ENCODE measurements around the gene GMEB2. TPM values are rescaled to one million over a fixed set of nuclear protein-coding genes. Genes with fewer than 3 reads are reported as not detected.
"Not testable (repeated sequence)": the region's sequence is repeated elsewhere in the genome, so short reads cannot be mapped to it uniquely, and the experiment has no call there.

GMEB2 gene
- total RNA-seq, 1 experiment from 2014 or later: 19.6 TPM

DNA sequence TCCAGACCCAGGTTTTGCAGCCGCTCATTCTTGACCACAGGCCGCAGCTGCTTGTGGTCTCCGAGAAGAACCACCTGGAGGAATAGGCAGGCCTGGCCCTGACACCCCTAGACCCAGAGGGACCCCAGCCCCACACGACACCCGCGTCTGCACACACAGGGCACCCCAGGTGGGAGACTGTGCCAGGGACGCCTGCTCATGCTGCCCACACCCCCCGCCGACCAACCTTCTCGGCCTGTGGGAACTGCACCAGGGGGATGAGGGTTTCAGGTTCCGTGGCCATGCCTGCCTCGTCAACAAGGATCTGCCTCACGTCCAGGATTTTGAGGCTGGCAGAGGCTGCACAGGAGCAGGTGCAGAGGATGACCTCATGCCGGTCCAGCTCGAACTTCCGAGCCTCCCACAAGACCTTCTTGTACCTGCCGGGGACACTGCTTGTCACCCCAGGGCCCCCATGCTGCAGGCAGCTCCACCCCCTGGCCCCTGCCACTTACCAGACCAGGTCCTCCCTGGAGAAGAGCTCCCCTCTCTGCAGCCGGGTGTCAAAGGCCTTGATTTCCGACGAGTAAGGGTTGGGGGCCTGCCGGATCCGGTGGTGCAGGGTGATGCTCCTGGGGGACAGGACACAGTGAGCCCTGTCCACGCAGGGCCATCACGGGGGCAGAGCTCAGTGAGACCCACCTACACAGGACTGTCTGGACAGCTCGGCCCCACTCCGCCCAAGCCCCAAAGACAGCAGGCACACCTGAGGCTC, 65.9 kb downstream of the GMEB2 start:
- Mint-ChIP-seq H3K36me3 (ENCODE audit: insufficient read depth, unreplicated experiment) (no peaks in the 10 kb centered on the region), H3K4me1 (ENCODE audit: insufficient read depth, unreplicated experiment) (no peaks in the 10 kb centered on the region), H3K9me3 (ENCODE audit: unreplicated experiment) (no peaks in the 10 kb centered on the region), H3K4me3 (ENCODE audit: unreplicated experiment) (no peak overlapping the region), H3K27me3 (ENCODE audit: insufficient read depth, unreplicated experiment) (no peaks in the 10 kb centered on the region), H3K27ac (ENCODE audit: low read depth, unreplicated experiment) (no peak overlapping the region)
- intact Hi-C loops (cut with micrococcal nuclease): no loop called here
- ChIA-PET CTCF (interaction anchor here (0.7 kb wide), 1 partner anchor 13 kb away, joined by 3 read pairs; no protein-coding TSS in a partner anchor), POLR2A (interaction anchor here (0.6 kb wide), 1 partner anchor 305 kb away, joined by 3 read pairs; no protein-coding TSS in a partner anchor)
- no peak for DNase-seq (ENCODE audit: unreplicated experiment)
- TF ChIP-seq, protein P1, sequence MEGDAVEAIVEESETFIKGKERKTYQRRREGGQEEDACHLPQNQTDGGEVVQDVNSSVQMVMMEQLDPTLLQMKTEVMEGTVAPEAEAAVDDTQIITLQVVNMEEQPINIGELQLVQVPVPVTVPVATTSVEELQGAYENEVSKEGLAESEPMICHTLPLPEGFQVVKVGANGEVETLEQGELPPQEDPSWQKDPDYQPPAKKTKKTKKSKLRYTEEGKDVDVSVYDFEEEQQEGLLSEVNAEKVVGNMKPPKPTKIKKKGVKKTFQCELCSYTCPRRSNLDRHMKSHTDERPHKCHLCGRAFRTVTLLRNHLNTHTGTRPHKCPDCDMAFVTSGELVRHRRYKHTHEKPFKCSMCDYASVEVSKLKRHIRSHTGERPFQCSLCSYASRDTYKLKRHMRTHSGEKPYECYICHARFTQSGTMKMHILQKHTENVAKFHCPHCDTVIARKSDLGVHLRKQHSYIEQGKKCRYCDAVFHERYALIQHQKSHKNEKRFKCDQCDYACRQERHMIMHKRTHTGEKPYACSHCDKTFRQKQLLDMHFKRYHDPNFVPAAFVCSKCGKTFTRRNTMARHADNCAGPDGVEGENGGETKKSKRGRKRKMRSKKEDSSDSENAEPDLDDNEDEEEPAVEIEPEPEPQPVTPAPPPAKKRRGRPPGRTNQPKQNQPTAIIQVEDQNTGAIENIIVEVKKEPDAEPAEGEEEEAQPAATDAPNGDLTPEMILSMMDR (IDR thresholded peaks at IDR 0.05; ENCODE audit: unreplicated experiment): no peak
- BruUV-seq (replicated peaks): no TSS peak

DNA sequence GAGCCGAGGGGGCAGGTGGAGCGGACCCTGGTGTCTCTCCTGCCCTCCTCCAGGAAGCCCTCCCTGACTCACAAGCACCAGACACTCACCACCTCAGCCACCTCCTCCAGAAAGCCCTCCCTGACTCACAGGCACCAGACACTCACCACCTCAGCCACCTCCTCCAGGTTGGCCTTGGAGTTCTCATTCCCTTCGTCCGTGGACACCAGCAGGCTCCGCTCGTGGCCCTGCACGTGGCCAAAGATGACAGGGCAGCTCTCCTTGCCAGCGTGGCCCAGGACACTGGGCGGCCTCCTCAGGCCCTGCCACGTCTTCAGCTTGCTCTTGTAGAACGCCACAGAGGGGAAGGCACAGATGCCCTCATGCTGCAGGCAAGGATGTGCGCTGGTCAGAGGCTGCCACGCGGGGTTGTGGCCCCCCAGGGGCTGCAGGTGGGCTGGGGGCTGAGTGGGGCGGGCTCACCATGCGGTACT, 66.5 kb downstream of the GMEB2 start:
- Mint-ChIP-seq H3K4me3 (ENCODE audit: unreplicated experiment) (no peak overlapping the region), H3K4me1 (ENCODE audit: insufficient read depth, unreplicated experiment) (no peaks in the 10 kb centered on the region), H3K27ac (ENCODE audit: low read depth, unreplicated experiment) (no peak overlapping the region), H3K27me3 (ENCODE audit: insufficient read depth, unreplicated experiment) (no peaks in the 10 kb centered on the region), H3K36me3 (ENCODE audit: insufficient read depth, unreplicated experiment) (no peaks in the 10 kb centered on the region), H3K9me3 (ENCODE audit: unreplicated experiment) (no peaks in the 10 kb centered on the region)
- ChIA-PET CTCF (interaction anchor here (0.6 kb wide), 1 partner anchor 23 kb away, joined by 3 read pairs; no protein-coding TSS in a partner anchor), POLR2A (interaction anchor here (0.6 kb wide), 1 partner anchor 305 kb away, joined by 3 read pairs; no protein-coding TSS in a partner anchor)
- DNase-seq (ENCODE audit: unreplicated experiment): no peak
- TF ChIP-seq, protein P1 (IDR thresholded peaks at IDR 0.05; ENCODE audit: unreplicated experiment): no peak
- no TSS peak for BruUV-seq (replicated peaks)
- intact Hi-C loops (cut with micrococcal nuclease): no loop called here

DNA sequence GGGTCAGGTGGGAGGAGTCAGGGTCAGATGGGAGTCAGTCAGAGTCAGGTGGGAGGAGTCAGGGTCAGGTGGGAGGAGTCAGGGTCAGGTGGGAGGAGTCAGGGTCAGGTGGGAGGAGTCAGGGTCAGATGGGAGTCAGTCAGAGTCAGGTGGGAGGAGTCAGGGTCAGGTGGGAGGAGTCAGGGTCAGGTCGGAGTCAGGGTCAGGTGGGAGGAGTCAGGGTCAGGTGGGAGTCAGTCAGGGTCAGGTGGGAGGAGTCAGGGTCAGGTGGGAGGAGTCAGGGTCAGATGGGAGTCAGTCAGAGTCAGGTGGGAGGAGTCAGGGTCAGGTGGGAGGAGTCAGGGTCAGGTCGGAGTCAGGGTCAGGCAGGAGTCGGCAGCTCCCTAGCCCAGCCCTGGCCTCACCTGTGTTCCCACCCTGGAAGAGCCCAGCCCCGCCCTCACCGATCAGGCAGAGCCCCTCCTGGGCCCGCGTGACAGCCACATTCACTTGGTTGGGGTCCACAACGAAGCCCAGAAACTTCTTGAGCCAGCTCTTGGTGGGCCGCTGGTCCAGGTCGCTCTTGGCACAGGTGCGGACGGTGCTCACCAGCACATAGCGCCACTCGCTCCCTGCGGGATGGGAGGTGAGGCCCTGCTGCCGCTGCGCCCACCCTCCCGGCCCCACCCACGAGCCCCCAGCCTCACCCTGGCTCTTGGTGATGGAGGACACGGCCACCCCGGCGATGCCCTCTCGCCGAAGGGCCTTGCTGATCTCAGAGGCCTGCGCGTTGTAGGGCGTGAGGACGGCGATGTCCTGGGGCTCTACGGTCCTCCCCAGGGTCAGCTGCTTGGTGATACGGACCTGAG, 67.2 kb downstream of the GMEB2 start:
- H3K4me1 Mint-ChIP-seq (ENCODE audit: insufficient read depth, unreplicated experiment); H3K9me3 Mint-ChIP-seq (ENCODE audit: unreplicated experiment); H3K4me3 Mint-ChIP-seq (ENCODE audit: unreplicated experiment); H3K27me3 Mint-ChIP-seq (ENCODE audit: insufficient read depth, unreplicated experiment); BruUV-seq (replicated peaks); H3K27ac Mint-ChIP-seq (ENCODE audit: low read depth, unreplicated experiment); intact Hi-C loops (cut with micrococcal nuclease); DNase-seq (ENCODE audit: unreplicated experiment); H3K36me3 Mint-ChIP-seq (ENCODE audit: insufficient read depth, unreplicated experiment); POLR2A ChIA-PET: not testable (repeated sequence)
- CTCF ChIA-PET: interaction anchor here (0.6 kb wide), 1 partner anchor 22 kb away, joined by 3 read pairs; no protein-coding TSS in a partner anchor

DNA sequence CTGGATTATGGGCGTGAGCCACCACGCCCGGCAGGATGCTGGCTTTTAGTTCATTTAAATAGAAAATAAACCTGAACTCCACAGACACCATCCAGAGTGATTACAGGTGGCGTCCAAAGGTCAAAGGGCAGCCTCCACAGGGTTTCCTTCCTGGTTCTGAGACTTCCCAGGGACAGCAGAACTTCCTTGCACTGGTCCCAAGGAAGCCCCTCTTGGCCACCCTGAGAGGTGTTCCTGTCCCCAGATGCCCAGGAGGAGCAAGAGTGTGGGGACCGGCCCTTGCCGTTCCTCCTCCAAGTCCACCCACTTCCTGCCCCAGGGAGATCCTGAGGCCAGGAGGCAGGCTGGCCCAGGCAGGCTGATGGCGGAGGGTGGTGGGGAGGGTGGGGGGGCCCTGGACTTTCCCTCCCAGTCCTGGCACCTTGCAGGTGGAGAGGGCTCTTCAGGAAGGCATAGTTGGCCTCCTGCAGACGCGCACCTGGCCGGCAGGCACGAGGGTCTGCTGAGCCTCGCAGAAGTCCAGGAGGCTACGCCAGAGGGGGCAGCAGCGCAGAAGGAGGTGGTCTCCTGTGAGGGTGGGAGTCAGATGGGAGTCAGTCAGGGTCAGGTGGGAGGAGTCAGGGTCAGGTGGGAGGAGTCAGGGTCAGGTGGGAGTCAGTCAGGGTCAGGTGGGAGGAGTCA, 68.0 kb downstream of the GMEB2 start:
- H3K36me3 Mint-ChIP-seq (ENCODE audit: insufficient read depth, unreplicated experiment): no peaks in the 10 kb centered on the region
- TF ChIP-seq, protein P1 (IDR thresholded peaks at IDR 0.05; ENCODE audit: unreplicated experiment): no peak
- no peaks in the 10 kb centered on the region for H3K27me3 Mint-ChIP-seq (ENCODE audit: insufficient read depth, unreplicated experiment)
- no TSS peak for BruUV-seq (replicated peaks)
- DNase-seq (ENCODE audit: unreplicated experiment): no peak
- H3K4me1 Mint-ChIP-seq (ENCODE audit: insufficient read depth, unreplicated experiment): no peaks in the 10 kb centered on the region
- H3K4me3 Mint-ChIP-seq (ENCODE audit: unreplicated experiment): no peak overlapping the region
- H3K9me3 Mint-ChIP-seq (ENCODE audit: unreplicated experiment): no peaks in the 10 kb centered on the region
- POLR2A ChIA-PET: no interaction called here
- CTCF ChIA-PET: interaction anchor here (0.9 kb wide), 1 partner anchor 227 kb away, joined by 3 read pairs; no protein-coding TSS in a partner anchor
- intact Hi-C loops (cut with micrococcal nuclease): no loop called here
- no peak overlapping the region for H3K27ac Mint-ChIP-seq (ENCODE audit: low read depth, unreplicated experiment)
